ENCODE measurements around the gene MEI4.

MEI4 gene

DNA sequence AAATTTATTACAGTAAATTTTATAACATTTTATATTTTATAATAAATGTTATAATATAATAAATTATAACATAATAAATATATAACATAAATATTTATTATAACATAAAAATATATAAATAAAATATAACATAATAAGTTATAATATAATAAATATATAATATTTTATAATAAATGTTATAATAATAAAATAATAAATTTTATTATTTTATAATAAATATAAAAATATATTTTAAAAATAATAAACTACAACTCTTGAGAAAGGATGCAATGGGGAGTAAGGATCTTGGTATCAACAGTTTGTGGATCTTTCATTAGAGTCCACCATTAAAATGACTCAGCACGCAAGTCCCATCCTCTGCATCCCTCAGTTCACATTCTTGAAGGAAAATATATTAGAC, 312.6 kb downstream of the MEI4 start:
- H3K9me3 Mint-ChIP-seq: peaks cover 22% of the 10 kb centered on the region
- no peaks in the 10 kb centered on the region for H3K4me1 Mint-ChIP-seq
- H3K27ac Mint-ChIP-seq: no peak overlapping the region
- no peaks in the 10 kb centered on the region for H3K36me3 Mint-ChIP-seq (ENCODE audit: low read depth)
- no peak for DNase-seq
- H3K27me3 Mint-ChIP-seq (ENCODE audit: low read depth, poor library complexity): peaks cover 3% of the 10 kb centered on the region
- no peak overlapping the region for H3K4me3 Mint-ChIP-seq
- TF ChIP-seq, protein P1, sequence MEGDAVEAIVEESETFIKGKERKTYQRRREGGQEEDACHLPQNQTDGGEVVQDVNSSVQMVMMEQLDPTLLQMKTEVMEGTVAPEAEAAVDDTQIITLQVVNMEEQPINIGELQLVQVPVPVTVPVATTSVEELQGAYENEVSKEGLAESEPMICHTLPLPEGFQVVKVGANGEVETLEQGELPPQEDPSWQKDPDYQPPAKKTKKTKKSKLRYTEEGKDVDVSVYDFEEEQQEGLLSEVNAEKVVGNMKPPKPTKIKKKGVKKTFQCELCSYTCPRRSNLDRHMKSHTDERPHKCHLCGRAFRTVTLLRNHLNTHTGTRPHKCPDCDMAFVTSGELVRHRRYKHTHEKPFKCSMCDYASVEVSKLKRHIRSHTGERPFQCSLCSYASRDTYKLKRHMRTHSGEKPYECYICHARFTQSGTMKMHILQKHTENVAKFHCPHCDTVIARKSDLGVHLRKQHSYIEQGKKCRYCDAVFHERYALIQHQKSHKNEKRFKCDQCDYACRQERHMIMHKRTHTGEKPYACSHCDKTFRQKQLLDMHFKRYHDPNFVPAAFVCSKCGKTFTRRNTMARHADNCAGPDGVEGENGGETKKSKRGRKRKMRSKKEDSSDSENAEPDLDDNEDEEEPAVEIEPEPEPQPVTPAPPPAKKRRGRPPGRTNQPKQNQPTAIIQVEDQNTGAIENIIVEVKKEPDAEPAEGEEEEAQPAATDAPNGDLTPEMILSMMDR (IDR thresholded peaks at IDR 0.05): no peak

DNA sequence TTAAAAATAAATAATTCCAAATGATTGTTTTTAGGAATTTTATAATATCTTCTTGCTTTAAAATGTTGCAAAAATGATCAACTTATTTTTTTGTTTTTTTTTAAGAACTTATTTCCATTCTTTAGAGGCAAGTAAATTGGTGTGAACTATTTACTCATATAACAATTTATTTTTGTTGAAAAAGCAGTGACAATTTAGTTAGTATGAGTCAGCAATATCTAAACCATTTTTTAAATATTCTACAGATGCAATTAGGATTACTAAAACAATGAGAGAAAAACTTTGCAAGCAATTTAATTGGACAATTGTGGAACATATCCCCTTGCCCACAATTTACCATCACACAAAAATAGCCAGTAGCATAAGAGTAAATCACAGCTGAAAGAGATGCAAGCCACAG, 319.5 kb downstream of the MEI4 start:
- TF ChIP-seq, protein P1 (IDR thresholded peaks at IDR 0.05): no peak
- H3K9me3 Mint-ChIP-seq: peaks cover 13% of the 10 kb centered on the region
- H3K27me3 Mint-ChIP-seq (ENCODE audit: low read depth, poor library complexity): no peaks in the 10 kb centered on the region
- no peaks in the 10 kb centered on the region for H3K4me1 Mint-ChIP-seq
- no peak overlapping the region for H3K27ac Mint-ChIP-seq
- no peaks in the 10 kb centered on the region for H3K36me3 Mint-ChIP-seq (ENCODE audit: low read depth)
- DNase-seq: no peak
- no peak overlapping the region for H3K4me3 Mint-ChIP-seq
